AG09309 (cell line): ENCODE measurements around the gene VWA3A.
"Not testable (repeated sequence)": the region's sequence is repeated elsewhere in the genome, so short reads cannot be mapped to it uniquely, and the experiment has no call there.

Experiments
- DNase-seq: peaks from one replicate; pipeline ENCODE4 v3.0.0-alpha.2; 2010; ENCODE audit warnings: low read depth
- H3K4me3 ChIP-seq: 2 replicates; pipeline ENCODE4 v1.5.1; 2011; ENCODE audit warnings: mild to moderate bottlenecking, low read depth, low read length, moderate library complexity; ENCODE audit not compliant: control insufficient read depth
- TF ChIP-seq, protein P1 (sequence below): IDR thresholded peaks from 2 replicates; pipeline ENCODE4 v1.5.1; 2011; ENCODE audit warnings: mild to moderate bottlenecking, low read depth, low read length, inconsistent platforms; ENCODE audit not compliant: insufficient read depth, control insufficient read depth; ENCODE audit errors: missing control alignments

VWA3A gene

DNA sequence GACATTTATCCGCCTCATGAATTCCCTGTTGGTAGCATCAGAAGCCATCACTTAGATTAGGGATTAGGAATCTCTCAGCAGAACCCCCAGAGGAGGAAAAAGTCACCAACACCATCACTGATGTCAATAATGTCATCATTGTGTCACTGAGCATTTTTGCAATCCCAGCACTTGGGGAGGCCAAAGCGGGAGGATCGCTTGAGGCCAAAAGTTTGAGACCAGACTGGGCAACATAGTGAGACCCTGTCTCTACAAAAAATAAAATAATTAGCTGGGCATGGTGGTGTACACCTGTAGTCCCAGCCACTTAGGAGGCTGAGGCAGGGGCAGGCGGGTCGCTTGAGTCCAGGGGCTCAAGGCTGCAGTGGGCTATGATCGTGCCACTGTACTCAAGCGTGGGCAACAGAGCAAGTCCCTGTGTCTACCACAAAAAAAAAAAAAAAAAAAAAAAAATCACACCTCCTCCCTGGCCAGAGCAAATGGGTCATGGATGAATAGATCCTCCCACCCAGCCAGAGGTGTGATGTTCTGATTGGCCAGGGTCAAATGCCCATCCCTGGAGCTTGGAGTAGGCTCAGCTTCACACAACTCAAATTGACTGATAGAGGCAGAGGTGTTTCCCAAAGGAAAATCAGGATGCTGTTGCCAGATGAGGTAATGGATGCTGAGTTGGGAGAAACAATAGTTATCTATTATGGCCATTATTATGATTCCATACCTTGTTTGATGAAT is 31.6 kb downstream of the VWA3A start:
- no peak for DNase-seq
- TF ChIP-seq, protein P1, sequence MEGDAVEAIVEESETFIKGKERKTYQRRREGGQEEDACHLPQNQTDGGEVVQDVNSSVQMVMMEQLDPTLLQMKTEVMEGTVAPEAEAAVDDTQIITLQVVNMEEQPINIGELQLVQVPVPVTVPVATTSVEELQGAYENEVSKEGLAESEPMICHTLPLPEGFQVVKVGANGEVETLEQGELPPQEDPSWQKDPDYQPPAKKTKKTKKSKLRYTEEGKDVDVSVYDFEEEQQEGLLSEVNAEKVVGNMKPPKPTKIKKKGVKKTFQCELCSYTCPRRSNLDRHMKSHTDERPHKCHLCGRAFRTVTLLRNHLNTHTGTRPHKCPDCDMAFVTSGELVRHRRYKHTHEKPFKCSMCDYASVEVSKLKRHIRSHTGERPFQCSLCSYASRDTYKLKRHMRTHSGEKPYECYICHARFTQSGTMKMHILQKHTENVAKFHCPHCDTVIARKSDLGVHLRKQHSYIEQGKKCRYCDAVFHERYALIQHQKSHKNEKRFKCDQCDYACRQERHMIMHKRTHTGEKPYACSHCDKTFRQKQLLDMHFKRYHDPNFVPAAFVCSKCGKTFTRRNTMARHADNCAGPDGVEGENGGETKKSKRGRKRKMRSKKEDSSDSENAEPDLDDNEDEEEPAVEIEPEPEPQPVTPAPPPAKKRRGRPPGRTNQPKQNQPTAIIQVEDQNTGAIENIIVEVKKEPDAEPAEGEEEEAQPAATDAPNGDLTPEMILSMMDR = no peak
- H3K4me3 ChIP-seq = no peak overlapping the region

DNA sequence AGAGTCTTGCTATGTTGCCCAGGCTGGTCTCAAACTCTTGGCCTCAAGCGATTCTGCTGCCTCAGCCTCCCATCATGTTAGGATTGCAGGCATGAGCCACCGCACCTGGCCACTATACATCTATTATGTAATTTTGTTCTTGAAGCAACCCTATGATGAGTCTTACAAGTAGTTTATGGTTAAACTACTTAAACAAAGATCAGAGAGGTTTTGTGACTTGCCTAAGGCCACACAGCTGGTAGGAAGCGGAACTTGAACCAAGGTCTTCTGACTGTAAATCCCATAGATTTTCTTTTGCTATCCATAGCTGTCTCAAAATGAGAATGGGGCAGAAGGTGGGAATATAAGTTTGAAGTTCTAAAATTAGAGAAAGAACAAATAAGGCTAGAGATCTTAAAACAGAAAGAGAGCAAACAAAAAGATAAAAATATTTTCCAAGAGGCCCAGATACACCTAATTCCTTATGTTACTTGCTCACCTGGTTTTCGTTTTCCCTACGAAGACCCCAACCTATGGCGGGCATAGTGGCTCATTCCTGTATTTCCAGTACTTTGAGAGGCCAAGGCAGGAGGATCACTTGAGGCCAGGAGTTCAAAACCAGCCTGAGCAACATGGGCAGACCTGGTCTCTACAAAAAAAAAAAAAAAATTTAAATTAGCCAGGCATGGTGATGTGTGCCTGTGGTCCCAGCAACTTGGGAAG is 32.4 kb downstream of the VWA3A start:
- TF ChIP-seq, protein P1 = no peak

DNA sequence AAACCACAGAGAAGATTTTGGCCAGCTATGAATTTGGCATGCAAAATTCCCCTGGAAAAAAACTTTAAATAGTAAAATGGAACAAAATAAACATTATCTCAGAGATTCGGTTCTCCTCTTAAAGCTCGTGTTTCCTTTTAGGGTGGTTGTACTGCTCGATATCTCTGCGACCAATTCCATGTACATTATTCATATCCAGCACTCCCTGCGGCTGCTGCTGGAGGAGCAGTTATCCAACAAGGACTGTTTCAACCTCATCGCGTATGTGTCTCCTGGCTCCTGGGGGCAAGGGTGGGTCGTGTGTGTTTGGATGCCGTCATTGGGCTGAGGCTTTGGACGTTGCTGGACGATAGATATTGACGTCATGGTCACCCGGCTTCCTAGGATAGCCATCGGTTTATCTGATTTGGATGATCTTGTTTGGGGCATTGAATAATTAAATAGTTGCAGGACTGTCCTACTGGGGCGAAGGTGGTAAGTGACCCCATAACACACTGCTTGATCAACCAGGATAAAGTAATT is 33.8 kb downstream of the VWA3A start:
- TF ChIP-seq, protein P1 = no peak
- no peak for DNase-seq
- H3K4me3 ChIP-seq = no peak overlapping the region

More for the DNA sequence above, 32.4 kb downstream of the VWA3A start:
- DNase-seq = no peak
- H3K4me3 ChIP-seq = no peak overlapping the region

DNA sequence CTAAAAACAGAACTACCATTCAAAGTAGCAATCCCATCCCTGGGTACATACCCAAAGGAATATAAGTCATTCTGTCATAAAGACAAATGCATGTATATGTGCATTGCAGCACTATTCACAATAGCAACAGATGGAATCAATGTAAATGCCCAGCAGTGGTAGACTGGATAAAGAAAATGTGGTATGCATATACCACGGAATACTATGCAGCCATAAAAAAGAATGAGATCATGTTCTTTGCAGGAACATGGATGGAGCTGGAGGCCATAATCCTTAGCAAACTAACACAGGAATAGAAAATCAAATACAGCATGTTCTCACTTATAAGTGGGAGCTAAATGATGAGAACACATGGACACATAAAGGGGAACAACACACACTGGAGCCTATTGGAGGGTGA is 36.2 kb downstream of the VWA3A start:
- H3K4me3 ChIP-seq, DNase-seq: not testable (repeated sequence)

DNA sequence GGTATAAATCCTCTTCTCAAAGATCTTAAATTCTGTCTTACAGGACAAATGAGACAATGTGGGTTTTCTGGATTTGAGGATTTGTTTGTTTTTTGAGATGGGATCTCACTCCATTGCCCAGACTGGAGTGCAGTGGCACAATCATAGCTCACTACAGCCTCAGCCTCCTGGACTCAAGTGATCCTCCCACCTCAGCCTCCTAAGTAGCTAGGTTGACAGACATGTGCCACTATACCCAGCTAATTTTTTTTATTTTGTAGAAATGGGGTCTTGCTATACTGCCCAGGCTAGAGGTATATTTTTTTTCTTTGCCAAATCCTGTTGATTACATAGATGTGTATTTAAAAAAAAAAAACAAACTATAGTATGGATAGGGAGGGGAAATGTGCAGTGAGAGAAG is 38.2 kb downstream of the VWA3A start:
- TF ChIP-seq, protein P1 = no peak
- DNase-seq = no peak
- H3K4me3 ChIP-seq = no peak overlapping the region

DNA sequence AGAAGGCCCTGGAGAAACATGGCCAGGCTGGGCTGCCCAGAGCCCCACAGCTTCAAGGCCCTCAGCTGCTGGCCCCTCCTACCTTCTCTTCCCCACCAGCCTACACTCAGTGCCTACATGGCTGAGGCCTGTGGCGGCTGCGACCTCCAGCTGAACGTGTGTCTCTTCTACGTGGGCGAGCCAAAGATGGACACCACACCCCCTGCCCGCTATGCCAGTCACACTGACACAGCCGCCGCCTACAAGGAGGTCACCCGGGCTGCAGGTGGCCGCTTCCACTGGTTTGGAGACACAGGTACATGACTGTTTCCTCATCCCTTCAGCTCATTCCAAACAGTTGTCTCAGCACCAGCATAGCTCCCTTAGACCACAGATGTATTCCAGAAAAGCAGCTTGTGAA is 40.5 kb downstream of the VWA3A start:
- no peak overlapping the region for H3K4me3 ChIP-seq
- TF ChIP-seq, protein P1 = no peak
- no peak for DNase-seq

DNA sequence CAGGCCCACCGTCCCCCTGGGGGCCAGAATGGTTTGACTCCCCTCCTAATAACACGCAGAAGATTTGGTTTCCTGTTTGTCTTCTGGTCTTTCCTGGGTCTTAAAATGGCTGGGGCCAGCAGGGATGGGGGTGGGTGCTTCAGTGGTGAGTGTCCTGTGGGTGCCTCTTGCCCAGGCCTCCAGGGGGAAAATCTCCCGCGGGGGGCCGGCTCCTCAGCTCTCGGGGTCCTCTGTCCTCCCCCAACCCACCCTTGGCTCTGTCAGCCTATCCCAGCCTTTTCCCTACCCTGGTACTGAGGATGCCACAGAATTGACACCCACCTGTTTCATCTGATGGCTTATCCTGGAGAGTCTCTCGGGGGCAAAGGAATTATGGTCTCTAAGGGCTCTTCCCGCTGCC is 46.1 kb downstream of the VWA3A start:
- no peak overlapping the region for H3K4me3 ChIP-seq
- TF ChIP-seq, protein P1 = no peak
- no peak for DNase-seq
